Measurements from ENCODE around the gene IL11. TPM values are rescaled to one million over a fixed set of nuclear protein-coding genes. Genes with fewer than 3 reads are reported as not detected.

IL11 gene
- total RNA-seq, 1 experiment from 2014 or later, result 3.9 TPM

DNA sequence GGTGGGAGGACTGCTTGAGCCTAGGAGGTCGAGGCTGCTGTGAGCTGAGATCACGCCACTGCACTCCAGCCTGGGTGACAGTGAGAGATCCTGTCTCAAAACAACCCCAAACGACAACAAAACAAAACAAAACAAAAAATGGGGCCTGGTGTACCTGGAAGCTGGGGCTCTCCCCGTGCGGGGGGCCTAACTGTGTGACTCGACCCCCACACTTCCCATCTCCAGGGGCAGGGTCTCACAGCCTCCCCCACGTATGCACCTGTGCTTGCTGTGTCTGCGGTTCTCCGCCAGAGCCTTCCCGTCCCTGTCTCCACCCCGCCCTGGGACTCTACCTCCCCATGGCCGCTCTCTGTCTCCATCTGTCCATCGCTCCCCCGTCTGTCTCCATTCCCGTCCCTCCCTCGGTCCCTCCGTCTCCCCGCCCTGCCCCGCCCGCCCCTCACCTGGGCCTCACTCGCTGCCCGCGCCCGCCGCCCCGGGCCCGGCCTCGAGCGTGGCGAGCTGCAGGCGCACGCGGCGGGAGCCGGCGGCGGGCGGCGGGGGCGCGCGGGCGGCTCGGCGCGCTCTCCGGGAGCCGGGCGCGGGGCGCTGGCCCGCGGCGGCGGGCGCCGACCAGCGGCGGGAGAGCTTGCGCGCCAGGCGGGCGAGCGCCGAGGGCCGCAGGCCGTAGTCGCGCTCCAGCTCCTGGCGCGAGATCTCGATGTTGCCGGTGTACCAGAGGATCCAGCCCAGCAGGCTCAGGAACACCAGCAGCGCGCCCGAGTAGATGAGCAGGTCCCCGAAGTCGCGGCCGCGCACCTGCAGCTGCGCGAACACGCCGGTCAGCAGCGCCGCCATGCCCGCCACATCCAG is 13.2 kb upstream of the IL11 start:
- Histone ChIP-seq H2AK5ac (ENCODE audit: insufficient read length, low read length) (no peak overlapping the region), H3K14ac (ENCODE audit: insufficient read depth, low read length) (peak overlapping the region; percentile 42; the same call in 1 of the 2 replicates), H3K79me2 (ENCODE audit: insufficient read depth, low read length) (peaks cover 17% of the 10 kb centered on the region; the same call in 1 of the 2 replicates), H3K9me3 (ENCODE audit: control insufficient read depth, low read depth, low read length) (no peaks in the 10 kb centered on the region), H4K91ac (ENCODE audit: insufficient read length, low read depth, low read length) (no peak overlapping the region), H3T11ph (ENCODE audit: low read length) (no peak overlapping the region), H3K4me1 (ENCODE audit: insufficient read depth, low read length) (peaks cover 8% of the 10 kb centered on the region), H2BK20ac (ENCODE audit: low read depth, low read length, poor library complexity, severe bottlenecking) (no peak overlapping the region), H3K27ac (ENCODE audit: insufficient read length, low read depth, low read length) (no peak overlapping the region), H2BK15ac (ENCODE audit: low read depth, low read length) (no peak overlapping the region), H2BK5ac (ENCODE audit: insufficient read length, low read length) (no peak overlapping the region), H3K4ac (ENCODE audit: low read depth, low read length) (no peak overlapping the region), H4K5ac (ENCODE audit: insufficient read length, low read depth, low read length) (no peak overlapping the region), H3K79me1 (ENCODE audit: insufficient read depth, low read depth, low read length, poor library complexity, severe bottlenecking) (peaks cover 15% of the 10 kb centered on the region), H3K56ac (ENCODE audit: insufficient read length, low read depth, low read length) (no peak overlapping the region), H4K8ac (replicated peaks; ENCODE audit: insufficient read length, low read depth, low read length) (no peak overlapping the region), H3K23me2 (ENCODE audit: insufficient read length, low read depth, low read length, poor library complexity, severe bottlenecking) (peaks cover 28% of the 10 kb centered on the region), H4K20me1 (ENCODE audit: control insufficient read depth, insufficient read depth, insufficient read length) (peaks cover 3% of the 10 kb centered on the region), H3K18ac (ENCODE audit: insufficient read length, low read depth, low read length) (peak overlapping the region; percentile 23), H3K23ac (ENCODE audit: insufficient read length, low read depth, low read length) (no peak overlapping the region), H2BK12ac (ENCODE audit: insufficient read length, low read depth, low read length) (no peak overlapping the region), H2BK120ac (ENCODE audit: low read depth, low read length, poor library complexity, severe bottlenecking) (no peak overlapping the region), H2AFZ (ENCODE audit: low read length) (no peak overlapping the region), H3K27me3 (ENCODE audit: insufficient read depth, low read length) (peaks cover 2% of the 10 kb centered on the region; the same call in 1 of the 2 replicates), H3K9ac (ENCODE audit: extremely low read depth, insufficient read length, low read length) (peak overlapping the region; percentile 57), H3K4me2 (ENCODE audit: insufficient read depth, insufficient read length, low read length) (peak overlapping the region; percentile 87)
- TF ChIP-seq, protein P1, sequence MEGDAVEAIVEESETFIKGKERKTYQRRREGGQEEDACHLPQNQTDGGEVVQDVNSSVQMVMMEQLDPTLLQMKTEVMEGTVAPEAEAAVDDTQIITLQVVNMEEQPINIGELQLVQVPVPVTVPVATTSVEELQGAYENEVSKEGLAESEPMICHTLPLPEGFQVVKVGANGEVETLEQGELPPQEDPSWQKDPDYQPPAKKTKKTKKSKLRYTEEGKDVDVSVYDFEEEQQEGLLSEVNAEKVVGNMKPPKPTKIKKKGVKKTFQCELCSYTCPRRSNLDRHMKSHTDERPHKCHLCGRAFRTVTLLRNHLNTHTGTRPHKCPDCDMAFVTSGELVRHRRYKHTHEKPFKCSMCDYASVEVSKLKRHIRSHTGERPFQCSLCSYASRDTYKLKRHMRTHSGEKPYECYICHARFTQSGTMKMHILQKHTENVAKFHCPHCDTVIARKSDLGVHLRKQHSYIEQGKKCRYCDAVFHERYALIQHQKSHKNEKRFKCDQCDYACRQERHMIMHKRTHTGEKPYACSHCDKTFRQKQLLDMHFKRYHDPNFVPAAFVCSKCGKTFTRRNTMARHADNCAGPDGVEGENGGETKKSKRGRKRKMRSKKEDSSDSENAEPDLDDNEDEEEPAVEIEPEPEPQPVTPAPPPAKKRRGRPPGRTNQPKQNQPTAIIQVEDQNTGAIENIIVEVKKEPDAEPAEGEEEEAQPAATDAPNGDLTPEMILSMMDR (conservative IDR thresholded peaks at IDR 0.05), result no peak; the same call in 2 of the 3 replicates
- peaks cover 27 to 40% (median 30%) of the 10 kb centered on the region in 3 experiments for H3K36me3 Mint-ChIP-seq (ENCODE audit: insufficient read depth in 1 of 3, low read depth in 3 of 3)
- H3K9me3 Mint-ChIP-seq, result peaks cover 2 to 3% of the 10 kb centered on the region in 2 experiments; a peak in 2 of 5 replicates
- H3K4me1 Mint-ChIP-seq, result peaks cover 32 to 44% of the 10 kb centered on the region in 2 experiments
- WGBS (ENCODE audit: extremely low coverage, insufficient read length, low lambda C conversion rate), result no CpG with 5 or more reads among the region's 88 CpGs
- peak; percentile 64 for DNase-seq
- H3K4me3 Mint-ChIP-seq, result peak overlapping the region; percentile 75 to 85
- H3K27ac Mint-ChIP-seq, result peak overlapping the region in 1 of 3 experiments; percentile 64; a peak in 2 of 7 replicates
- H3K27me3 Mint-ChIP-seq (ENCODE audit: low read depth), result peaks cover 39% of the 10 kb centered on the region

Data from H9 (cell line).